Measurements from ENCODE around the gene RNF213.

RNF213 gene

DNA sequence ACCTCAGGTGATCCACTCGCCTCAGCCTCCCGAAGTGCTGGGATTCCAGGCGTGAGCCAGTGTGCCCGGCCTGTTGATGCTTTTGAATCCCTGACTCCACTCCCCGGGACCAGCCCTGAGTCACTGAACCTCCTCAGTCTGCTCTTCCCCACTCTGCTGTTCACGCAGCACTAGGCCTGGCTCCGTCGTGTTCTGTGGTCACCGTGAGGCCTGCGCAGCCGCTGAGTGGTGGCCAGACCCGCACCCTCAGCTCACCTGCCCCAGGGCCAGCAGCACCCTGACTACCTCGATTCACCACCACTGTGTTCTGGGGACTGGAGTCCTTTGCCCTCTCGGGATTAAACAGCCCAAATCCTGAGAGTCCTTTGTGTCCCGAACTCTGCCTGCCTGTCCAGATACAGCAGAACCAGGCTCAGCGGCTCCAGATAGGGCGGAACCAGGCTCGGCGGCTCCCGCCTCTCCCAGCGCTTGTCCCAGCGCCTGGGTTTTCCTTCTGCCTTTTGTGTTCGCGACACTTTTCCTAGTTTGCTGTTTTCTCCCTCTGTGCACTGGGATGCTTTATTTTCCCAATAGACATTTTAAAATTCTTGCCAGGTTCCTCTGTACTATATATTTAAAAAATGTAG lies 95.7 kb downstream of the RNF213 start:
- no peak for DNase-seq

DNA sequence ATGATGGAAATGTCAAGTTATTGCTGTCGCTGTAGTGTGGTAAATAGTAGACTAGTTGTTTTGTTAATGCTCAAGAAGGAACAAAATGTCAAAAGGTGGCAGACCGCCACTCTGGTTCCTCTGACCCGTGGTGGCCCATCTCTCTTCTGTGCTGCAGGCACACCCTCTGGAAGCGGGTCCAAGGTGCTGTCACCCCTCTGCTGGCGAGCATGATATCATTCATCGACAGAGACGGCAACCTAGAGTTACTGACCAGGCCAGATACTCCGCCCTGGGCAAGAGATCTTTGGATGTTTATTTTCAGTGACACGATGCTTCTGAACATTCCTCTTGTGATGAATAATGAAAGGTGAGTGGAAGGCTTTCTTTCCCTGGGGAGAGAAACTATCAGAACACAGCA lies 97.5 kb downstream of the RNF213 start:
- DNase-seq = no peak

GRCh38 chr17:80358861-80359260 lies 98.2 kb downstream of the RNF213 start:
- no peak for DNase-seq

GRCh38 chr17:80359422-80360110 lies 98.9 kb downstream of the RNF213 start:
- no peak for DNase-seq

DNA sequence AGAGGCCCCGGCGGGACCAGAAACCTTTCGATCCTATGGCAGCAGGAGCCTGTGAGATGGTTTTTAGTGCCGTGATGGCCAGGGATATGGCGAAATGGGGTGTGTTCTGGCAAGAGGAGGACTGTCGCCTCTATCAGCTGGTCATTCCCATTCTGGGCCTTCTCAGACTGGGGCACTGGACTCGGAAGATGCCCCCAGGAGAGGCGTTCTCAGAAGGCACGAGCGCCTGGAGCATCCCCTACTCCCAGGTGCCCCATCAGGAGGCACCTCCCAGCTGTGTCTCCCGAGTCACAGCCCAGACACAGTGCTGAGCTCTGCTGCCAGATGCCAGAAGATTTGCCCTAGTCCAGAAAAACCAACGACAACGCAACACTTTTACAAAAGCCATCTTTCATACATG lies 99.7 kb downstream of the RNF213 start:
- DNase-seq = no peak

- no peak for DNase-seq
Observed at GRCh38 chr17:80361495-80362220, 101.0 kb downstream of the RNF213 start.

DNA sequence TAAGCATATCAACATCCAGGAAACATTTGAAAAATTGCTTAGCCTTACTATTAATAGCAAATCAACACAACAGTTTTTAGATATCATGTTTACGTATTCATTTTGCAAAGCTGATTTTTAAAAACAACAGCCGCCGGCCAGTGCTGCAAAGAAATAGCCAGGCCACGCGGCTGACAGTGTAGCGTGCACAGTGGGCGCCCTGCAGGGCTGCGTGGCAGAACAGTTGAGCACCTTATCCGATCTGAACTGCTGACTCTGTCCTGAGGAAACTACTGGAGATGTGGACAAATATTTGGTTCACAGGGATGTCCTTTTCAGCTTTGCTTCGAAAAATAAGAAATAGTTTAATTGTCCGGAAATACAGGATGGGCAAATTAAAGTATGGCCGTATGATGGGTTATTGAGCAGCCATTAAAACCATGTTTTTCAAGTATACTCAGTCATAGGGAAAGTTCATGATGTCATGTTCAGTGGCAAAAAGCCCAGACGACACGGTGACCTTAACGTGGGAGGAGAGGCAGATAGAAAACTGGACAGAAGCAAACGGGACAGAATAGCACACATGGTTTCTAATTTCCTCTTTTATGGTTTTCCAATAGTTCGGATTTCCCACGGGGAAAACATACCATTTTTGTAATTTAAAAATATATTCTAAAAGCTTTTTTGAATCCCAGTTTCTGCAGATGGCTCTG lies 101.9 kb downstream of the RNF213 start:
- no peak for DNase-seq

DNA sequence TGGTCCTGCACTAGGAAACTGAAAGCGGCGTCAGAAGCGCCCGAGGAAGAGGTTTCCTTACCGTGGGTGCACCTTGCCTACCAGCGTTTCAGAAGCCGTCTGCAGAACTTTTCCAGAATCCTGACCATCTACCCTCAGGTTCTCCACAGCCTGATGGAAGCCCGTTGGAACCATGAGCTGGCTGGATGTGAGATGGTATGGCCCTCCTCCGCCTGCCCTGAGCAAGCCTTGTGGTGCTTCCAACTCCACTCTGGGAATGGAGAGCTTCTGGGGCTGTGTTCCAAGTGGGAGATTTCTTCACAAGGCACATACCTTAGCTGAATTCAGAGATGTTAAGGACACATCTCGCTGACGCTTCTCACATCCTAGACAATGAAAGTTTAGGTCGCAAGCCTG lies 102.5 kb downstream of the RNF213 start:
- DNase-seq = no peak

DNA sequence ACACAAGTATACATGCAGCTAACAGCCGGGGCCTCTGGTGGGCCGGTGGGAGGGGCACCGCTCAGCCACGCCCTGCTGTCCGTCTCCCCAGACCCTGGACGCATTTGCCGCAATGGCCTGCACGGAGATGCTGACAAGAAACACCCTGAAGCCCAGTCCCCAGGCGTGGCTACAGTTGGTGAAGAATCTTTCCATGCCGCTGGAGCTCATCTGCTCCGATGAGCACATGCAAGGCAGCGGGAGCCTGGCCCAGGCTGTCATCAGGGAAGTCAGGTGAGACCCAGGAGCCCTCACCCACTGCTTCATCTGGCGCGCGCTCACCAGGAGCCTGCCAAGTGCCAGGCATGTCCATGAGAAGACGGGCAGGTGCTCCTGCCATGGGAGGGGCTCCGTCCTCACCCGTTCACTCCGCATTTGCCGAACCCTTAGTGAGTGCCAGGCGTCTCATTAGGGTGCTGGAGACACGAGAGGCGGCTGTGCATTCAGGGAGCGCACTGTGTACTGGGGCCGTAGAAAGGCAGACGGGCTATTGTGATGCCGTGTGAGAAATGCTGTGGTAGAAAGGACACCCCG lies 103.0 kb downstream of the RNF213 start:
- no peak for DNase-seq

DNA sequence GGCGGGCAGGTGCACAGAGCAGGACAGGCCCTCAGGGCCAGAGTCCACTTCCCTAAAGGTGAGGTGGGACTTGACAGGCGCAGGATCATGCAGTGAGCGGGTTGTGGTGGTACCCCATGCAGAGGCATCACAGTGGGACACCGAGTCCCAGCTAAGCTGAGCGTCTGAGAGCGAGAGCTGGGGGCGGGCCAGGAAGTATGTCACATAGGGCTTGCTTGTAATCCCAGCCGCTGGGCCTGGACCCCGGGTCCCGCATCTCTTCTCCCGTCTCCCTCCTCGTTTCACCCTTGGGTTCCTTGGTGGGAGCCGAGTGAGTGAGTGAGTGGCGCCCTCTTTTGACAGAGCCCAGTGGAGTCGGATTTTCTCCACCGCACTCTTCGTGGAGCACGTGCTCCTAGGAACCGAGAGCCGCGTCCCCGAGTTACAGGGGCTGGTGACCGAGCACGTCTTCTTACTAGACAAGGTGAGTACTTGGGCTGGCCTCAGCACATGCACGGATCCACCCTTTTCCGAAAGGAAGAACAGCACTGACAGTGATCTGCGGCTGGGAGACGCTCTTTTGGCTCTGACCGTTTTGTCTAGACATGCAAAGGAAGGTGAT lies 103.5 kb downstream of the RNF213 start:
- no peak for DNase-seq

DNA sequence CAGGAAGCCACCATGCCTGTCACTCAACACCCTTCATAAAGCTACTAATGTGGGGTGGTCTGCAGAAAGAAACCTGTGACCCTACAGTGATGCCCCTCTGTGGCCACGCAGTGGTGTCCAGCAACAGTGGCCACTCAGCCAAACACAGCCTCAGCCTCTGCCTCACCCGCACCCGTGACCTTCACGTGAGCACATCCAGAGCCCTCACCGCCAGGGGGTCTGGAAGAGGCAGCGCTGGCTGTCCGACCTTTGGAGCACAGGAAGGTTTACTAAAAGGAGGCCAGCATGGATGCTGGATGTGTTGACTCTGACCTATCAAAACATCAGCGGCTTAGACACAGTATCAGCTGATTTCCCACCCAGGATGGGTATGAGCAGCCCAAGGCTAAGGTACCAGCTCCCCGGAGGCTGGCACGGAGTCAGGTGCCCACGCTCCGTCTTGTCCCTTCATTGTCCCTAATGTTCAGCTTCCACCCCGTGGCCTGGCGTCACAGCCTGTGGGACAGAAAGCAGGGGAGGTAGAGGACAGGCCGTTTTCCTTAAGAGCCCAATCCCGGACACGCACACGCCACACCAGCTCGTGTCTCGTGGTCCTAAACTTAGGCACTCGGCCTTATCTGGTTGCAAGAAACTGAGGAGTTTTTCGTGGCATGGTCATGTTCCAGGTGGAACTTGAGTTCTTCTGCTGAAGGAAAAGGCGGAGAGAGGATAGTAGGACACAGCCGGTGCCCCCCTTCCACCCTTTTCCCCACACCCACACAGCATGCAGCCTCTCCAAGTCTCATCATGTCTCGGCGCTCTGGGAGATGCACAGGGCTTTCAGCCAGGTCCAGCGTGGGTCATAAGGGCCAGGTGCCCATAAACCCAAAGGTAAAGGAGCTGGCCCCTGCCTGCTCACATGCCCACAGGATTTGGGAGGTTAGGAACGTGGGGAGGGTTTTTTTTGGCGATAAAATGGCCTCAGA lies 104.6 kb downstream of the RNF213 start:
- DNase-seq = no peak

DNA sequence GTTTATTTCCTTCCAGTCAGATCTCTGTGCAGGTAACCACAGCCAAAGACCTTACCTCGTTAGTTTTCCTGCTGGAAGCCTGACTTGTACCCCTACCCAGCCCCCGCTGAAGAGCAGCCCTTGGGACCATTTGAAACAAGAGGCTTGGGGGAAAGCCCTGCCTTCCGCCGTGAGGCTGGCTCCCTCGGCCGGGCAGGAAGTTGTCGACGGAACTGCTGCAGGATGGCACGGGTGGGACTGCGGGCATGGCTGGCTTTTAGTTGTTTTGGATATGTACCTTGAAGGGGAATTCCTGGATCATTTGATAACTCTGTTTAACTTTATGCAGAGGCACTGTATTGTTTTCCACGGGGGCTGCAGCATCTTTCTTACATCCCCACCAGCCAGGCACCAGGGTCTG lies 105.3 kb downstream of the RNF213 start:
- no peak for DNase-seq

DNA sequence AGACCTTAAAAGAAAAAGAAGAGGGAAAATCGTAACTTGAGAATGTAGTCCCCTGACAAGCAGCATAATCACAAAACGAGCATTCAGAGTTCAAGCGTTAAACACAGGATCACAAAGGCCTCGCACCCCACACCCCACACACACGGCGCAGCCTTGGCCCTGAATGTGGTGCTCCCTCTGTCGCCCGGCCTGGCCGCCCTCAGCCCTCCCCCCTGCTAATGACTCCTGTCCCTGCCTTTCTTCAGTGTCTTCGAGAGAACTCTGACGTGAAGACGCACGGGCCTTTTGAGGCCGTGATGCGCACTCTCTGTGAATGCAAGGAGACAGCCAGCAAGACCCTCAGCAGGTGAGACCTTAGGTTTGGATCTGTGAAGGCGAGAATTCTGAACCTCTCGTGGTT lies 106.9 kb downstream of the RNF213 start:
- no peak for DNase-seq

- DNase-seq = no peak
Observed at GRCh38 chr17:80371196-80371595, 110.5 kb downstream of the RNF213 start.

GRCh38 chr17:80372456-80372855 lies 111.8 kb downstream of the RNF213 start:
- DNase-seq = no peak

DNA sequence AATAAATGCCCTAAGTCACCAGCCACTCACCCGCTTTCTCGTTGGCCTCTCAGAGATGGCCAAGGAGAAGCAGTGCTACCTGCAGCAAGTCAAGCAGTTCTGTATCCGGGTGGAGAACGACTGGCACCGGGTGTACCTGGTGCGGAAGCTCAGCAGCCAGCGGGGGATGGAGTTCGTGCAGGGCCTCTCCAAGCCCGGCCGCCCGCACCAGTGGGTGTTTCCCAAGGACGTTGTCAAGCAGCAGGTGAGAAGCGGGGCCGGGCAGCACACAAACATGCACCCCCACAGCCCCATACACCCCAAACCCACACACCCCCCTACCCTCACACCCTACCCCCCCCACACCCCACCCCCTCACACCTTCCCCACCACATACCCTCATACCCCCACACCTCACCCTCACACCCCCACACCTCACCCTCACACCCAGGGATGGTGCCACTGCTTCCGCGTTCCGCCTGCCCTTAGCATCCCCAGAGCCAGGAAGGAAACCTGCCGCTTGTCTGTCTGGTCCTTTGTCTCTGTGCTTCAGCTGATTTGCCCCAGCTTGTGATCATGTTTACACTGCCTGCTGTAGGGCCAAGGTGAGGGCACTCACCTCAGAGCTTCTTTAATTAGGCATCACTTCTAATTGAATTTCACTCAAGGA lies 112.4 kb downstream of the RNF213 start:
- no peak for DNase-seq

GRCh38 chr17:80374039-80374731 lies 113.5 kb downstream of the RNF213 start:
- DNase-seq = no peak

DNA sequence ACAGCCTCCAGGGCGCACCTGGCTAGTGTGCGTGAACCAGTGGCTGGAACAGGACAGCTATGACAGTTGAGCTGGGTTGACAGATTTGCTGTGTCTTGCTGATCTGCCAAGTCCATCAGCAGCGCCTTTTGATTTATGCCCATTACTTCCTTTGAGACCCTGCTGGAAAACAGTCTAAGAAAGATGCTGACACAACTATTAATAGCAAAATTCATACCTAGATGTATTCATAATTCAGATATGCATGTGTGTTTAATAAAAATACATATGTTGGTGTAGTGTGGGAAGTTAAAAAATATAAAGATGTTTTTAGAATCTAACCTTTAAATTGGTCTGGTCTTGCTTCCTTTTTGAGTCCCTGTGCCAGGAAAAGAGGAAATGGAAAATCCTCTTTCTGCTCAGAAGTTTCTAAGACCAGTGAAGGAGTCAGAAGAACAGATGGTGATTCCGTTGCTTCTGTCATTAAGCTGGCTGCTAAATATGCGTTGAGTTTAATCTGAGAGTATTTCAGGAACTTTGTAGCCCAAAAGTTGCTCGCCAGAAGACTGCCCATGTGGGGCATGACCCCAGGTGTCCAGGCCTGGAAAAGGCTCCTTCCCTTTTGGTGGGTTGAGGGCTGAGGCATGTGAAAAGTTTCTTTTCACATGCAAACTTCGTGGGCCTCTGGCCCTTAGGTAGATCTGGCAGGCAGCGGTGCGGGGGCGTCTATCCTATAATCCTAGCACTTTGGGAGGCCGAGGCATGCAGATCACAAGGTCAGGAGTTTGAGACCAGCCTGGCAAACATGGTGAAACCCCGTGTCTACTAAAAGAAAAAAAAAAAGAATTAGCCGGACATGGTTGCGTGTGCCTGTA lies 114.3 kb downstream of the RNF213 start:
- DNase-seq = no peak

DNA sequence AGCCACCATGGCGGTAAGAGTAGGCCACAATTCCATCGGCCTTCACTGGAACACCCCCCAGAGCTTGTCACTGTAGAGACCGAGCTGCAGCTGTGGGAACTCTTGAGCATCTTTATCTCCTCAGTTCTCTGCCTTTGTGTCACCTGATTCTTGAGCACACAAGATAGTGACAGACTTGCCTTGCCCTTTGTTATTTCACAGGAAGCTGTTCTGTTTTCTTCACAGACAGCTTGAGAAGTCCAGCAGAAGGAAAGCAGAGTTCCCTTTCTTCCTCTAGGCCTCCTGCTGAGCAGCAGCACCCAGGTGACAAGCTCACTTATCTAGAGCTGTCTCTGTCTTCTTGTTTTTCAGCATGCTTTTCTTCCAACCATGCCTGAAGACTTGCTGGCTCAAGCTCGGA lies 115.9 kb downstream of the RNF213 start:
- no peak for DNase-seq

- no peak for DNase-seq
Observed at GRCh38 chr17:80377798-80378197, 117.1 kb downstream of the RNF213 start.
